GM12875 (cell line): ENCODE data around the gene KLK13.

ENCODE experiments used
- H3K4me3 ChIP-seq: one replicate; pipeline ENCODE4 v1.5.1; 2011; ENCODE audit warnings: low read depth, low read length, control low read depth
- CTCF ChIP-seq: IDR thresholded peaks from 2 replicates; pipeline ENCODE4 v1.5.1; 2011; ENCODE audit warnings: low read depth, mild to moderate bottlenecking, control low read depth, inconsistent platforms, low read length, moderate library complexity, borderline replicate concordance; ENCODE audit not compliant: insufficient read depth

Gene KLK13

GRCh38 chr19:51044327-51044726 lies 20.6 kb downstream of the KLK13 start:
- TF ChIP-seq CTCF, result no peak
- H3K4me3 ChIP-seq, result no peak overlapping the region

- no peak overlapping the region for H3K4me3 ChIP-seq
- no peak for TF ChIP-seq CTCF
Observed at GRCh38 chr19:51043497-51043896, 21.4 kb downstream of the KLK13 start.

GRCh38 chr19:51040151-51040550 lies 24.7 kb downstream of the KLK13 start:
- no peak for TF ChIP-seq CTCF
- H3K4me3 ChIP-seq, result no peak overlapping the region

- TF ChIP-seq CTCF, result no peak
- H3K4me3 ChIP-seq, result no peak overlapping the region
Observed at GRCh38 chr19:51036519-51036918, 28.4 kb downstream of the KLK13 start.

- H3K4me3 ChIP-seq, result no peak within 1 kb of the TSS
- TF ChIP-seq CTCF, result no peak
Observed at GRCh38 chr19:51034704-51035103, 30.2 kb downstream of the KLK13 start, which contains the start of gene KLK12. Gene KLK12, minus strand, starts transcription at chr19:51035002. Its CDS starts 381 bp downstream, at chr19:51034621.

GRCh38 chr19:51031880-51032225 lies 33.0 kb downstream of the KLK13 start:
- no peak overlapping the region for H3K4me3 ChIP-seq
- no peak for TF ChIP-seq CTCF

- TF ChIP-seq CTCF, result no peak
- no peak overlapping the region for H3K4me3 ChIP-seq
Observed at GRCh38 chr19:51031220-51031879, 33.5 kb downstream of the KLK13 start.
